HT-29 (cell line): ENCODE results near the gene STX18. TPM values are rescaled to one million over a fixed set of nuclear protein-coding genes. Genes with fewer than 3 reads are reported as not detected.
"Not testable (repeated sequence)": the region's sequence is repeated elsewhere in the genome, so short reads cannot be mapped to it uniquely, and the experiment has no call there.

Experiments used
- DNase-seq: peaks from one replicate; pipeline ENCODE4 v3.0.0-alpha.2; 2015; ENCODE audit warnings: low spot score
- total RNA-seq: library from RNA; depleted of rRNA; stranded (reverse); fragments of >200 nt; shearing (Covaris generic); gene quantifications from 2 replicates; pipeline ENCODE4 v1.2.3, GENCODE V29; 2014

STX18 gene
- total RNA-seq, 1 experiment from 2014 or later: 26.4 TPM

GRCh38 chr4:4555916-4556315, 14.1 kb upstream of the STX18 start:
- no peak for DNase-seq

GRCh38 chr4:4554234-4554633, 12.4 kb upstream of the STX18 start:
- no peak for DNase-seq

DNA sequence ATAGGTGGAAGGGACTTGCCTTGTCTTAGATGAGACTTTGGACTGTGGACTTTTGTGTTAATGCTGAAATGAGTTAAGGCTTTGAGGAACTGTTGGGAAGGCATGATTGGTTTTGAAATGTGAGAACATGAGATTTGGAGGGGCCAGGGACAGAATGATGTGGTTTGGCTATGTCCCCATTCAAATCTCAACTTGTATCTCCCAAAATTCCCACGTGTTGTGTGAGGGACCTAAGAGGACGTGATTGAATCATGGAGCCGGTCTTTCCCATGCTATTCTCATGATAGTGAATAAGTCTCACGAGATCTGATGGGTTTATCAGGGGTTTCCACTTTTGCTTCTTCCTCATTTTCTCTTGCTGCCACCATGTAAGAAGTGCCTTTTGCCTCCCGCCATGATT, 10.2 kb upstream of the STX18 start:
- not testable (repeated sequence) for DNase-seq

GRCh38 chr4:4550161-4550560, 8.3 kb upstream of the STX18 start:
- DNase-seq: not testable (repeated sequence)

GRCh38 chr4:4549534-4549933, 7.7 kb upstream of the STX18 start:
- DNase-seq: peak; percentile 9

DNA sequence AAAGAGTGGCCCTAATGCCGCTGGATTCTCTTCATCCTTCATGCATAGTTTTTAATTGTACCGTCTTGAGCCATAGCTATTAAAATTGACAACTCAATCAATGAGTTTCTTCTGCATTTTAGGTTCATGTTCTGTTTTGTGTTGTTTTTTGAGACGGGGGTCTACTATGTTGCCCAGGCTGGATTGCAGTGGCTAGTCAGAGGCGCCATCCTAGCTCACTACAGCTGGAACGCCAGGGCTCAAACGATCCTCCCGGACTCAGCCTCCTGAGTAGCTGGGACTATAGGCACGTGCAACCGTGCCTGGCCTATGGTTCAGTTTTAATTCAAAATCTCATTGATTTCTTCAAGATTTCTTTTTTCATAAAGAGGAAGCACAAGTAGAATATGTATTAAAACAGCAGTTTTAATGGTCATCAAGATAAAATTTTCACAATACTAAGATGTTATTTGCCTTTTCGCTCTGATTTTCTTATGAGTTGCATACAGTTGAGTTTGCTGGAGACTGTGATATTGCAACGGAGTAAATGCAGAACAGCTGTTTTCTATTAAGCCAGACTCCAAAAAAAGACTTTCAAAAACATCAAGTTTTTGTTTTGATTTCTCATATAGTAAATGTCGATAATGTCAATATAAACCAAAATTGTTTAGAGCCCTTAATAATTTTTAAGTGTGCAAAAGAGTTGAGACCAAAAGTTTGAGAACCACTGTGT, 1.1 kb upstream of the STX18 start:
- DNase-seq: peak; percentile 32

GRCh38 chr4:4541040-4541631, 712 bp downstream of the STX18 start:
- DNase-seq: peak; percentile 74

DNA sequence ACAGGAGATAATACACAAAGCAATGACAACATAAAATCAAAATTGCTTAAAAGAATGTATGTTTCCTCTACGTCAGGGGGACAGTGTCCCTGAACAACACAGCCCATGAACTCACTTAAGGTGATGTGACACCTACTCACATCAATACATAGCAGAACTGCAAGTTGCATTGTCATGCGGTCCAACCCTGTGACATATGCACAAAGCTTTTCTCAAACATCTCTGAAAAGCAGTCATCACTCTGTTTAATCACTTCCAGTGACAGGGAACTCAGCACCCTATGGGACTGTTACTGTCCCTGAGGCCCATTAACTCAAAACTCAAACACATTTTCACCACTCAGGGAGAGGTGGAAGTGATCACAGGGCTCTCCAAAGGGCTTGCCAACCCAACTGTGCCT, 2.4 kb downstream of the STX18 start:
- DNase-seq: no peak

DNA sequence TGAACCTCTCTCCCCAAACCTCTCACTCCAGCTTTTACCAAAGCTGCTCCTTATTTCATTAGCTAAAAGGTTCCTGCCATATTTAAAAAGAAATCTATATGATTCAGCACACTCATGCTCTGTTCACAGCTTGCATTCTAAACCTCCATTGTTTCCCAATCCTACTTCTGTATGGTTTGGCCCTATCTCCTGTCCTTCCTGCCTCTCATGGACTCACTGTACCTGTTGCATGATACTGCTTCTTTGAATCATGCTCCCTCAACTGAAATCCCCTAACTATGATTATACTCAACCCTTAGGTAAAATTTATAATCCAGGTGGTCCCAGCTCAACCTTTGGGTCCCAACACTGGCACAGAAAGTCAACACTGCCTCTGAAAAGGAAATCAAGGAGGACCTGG, 6.3 kb downstream of the STX18 start:
- no peak for DNase-seq

DNA sequence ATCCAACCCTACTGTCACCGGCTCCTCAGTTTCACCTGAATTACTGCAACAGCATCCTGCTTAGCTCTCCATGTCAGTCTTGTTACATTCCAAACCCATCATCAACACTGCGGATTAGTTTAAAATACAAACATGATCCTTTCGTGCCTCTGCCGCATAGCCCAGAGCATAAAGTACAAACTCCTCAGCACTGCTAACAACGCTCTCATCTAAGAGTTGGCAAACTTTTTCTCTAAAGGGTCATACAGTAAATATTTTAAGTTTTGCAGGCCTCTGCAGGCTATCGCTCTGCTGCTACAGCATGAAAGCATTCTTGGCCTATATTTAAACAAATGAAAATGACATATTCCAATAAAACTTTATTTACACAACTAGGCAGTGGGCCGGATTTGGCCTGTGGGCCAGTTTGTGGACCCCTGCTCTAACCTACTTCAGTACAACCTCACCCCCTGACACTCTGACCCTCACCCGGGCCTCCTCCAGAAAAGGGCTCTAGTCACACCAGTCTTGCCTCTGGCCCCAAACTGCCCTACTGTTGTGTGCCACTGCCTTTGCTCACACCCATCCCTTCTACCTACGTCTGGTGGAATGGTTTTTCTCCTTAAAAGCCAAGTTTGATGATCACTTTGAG, 7.2 kb downstream of the STX18 start:
- no peak for DNase-seq

DNA sequence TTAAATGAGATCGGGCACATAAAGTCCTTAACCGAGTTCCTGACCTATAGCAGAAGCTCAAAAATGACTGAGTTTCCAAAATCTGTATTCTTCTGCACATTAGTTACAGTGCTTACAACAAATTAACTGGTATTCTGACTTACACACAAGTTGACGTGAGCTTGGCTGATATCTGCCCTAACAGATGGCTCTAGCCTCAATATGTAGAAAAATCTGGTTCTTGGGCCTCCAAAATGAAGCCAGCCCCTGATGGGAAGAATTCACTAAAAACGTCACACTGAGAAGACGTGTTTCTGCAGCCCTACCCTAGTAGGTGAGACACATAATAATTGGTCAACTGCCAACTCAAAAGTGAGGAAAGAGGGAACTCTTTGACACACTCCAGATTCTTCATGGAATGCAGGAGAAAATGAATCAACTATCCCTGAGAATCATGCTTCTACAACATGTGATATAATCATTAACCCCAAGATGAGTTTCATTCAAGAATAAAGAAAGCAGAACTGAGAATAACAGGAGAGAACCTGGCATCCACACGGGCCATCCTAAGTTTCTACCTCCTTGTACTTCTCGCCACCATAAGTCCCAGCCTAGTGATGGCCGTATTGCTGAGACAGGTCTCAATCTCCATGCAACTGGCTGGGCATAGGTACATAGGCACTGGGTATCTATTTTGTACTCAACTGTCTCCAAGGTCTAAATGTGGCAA, 8.2 kb downstream of the STX18 start:
- DNase-seq: no peak

- no peak for DNase-seq
Measured at GRCh38 chr4:4532371-4533154, 9.3 kb downstream of the STX18 start.

GRCh38 chr4:4529392-4529791, 12.5 kb downstream of the STX18 start:
- no peak for DNase-seq

DNA sequence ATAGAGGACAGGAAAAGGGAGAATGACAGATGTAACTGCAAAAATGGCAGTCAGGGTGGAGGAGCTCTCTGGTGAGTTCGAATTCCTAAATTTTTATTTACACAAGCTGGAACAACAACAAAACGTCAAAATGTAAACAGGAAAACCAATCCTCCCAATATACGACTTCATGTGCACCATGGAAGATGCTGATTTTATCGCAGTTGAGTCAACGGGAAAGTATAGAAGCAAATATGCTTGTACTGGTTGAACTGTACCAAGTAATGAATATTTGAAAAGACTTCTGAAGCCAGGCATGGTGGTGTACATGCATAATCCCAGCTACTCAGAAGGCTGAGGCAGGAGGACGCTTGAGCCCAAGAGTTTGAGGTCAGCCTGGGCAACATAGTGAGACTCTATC, 15.4 kb downstream of the STX18 start:
- no peak for DNase-seq

- no peak for DNase-seq
Measured at GRCh38 chr4:4524364-4524763, 17.5 kb downstream of the STX18 start.

- DNase-seq: no peak
Measured at GRCh38 chr4:4521731-4522130, 20.1 kb downstream of the STX18 start.

- DNase-seq: no peak
Measured at GRCh38 chr4:4521136-4521535, 20.7 kb downstream of the STX18 start.

GRCh38 chr4:4519297-4519894, 22.5 kb downstream of the STX18 start:
- DNase-seq: peak; percentile 49

GRCh38 chr4:4518747-4519146, 23.1 kb downstream of the STX18 start:
- no peak for DNase-seq

DNA sequence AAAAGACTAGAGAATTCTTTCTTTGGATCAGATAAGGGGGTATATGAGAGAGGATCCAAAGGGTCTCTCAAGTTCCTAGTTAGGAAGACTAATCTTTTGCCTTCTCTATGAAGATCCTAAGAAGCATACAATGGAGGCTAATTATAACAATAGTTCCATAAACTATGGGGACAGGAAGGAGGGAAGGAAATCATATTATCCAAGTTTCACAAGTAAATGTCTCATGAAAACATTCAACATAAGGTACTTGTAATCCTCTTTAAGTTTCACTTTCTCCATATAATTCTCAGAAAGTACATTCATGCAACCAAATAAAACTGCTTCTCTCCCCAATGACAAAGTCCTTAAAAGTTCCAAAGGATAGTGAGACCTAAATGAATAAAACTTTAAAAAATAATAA, 27.1 kb downstream of the STX18 start:
- no peak for DNase-seq

- DNase-seq: no peak
Measured at GRCh38 chr4:4512282-4512681, 29.6 kb downstream of the STX18 start.
